Measurements from ENCODE around the gene GAB2.

DNA sequence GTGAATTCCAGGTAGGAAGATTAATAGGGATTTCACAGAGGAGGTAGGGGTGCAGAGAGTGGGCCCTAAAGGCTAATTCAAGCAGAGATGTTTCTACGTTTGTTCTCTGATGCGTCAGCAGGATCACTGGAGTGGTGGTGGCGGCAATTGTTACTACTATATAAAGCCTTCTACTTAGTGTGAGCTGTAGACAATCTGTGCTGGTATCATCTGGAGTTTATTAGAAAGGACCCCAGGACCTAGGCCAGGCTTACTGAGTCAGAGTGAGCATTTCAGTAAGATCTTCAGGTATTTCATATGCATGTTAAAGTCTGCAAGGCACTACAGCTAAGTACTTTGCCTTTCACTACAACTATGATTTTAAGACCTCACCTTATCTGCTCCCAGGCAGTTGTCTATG is 169.4 kb downstream of the GAB2 start:
- TF ChIP-seq POLR2AphosphoS5 (IDR thresholded peaks at IDR 0.05; ENCODE audit: low read depth, low read length), result no peak
- TF ChIP-seq, protein P1, sequence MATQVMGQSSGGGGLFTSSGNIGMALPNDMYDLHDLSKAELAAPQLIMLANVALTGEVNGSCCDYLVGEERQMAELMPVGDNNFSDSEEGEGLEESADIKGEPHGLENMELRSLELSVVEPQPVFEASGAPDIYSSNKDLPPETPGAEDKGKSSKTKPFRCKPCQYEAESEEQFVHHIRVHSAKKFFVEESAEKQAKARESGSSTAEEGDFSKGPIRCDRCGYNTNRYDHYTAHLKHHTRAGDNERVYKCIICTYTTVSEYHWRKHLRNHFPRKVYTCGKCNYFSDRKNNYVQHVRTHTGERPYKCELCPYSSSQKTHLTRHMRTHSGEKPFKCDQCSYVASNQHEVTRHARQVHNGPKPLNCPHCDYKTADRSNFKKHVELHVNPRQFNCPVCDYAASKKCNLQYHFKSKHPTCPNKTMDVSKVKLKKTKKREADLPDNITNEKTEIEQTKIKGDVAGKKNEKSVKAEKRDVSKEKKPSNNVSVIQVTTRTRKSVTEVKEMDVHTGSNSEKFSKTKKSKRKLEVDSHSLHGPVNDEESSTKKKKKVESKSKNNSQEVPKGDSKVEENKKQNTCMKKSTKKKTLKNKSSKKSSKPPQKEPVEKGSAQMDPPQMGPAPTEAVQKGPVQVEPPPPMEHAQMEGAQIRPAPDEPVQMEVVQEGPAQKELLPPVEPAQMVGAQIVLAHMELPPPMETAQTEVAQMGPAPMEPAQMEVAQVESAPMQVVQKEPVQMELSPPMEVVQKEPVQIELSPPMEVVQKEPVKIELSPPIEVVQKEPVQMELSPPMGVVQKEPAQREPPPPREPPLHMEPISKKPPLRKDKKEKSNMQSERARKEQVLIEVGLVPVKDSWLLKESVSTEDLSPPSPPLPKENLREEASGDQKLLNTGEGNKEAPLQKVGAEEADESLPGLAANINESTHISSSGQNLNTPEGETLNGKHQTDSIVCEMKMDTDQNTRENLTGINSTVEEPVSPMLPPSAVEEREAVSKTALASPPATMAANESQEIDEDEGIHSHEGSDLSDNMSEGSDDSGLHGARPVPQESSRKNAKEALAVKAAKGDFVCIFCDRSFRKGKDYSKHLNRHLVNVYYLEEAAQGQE (IDR thresholded peaks at IDR 0.05; ENCODE audit: insufficient read depth in 1 of 2, low read depth in 2 of 2, low read length in 2 of 2), result no peak
